ENCODE data around the gene HACD1.
"Not testable (repeated sequence)": the region's sequence is repeated elsewhere in the genome, so short reads cannot be mapped to it uniquely, and the experiment has no call there.

Gene HACD1

DNA sequence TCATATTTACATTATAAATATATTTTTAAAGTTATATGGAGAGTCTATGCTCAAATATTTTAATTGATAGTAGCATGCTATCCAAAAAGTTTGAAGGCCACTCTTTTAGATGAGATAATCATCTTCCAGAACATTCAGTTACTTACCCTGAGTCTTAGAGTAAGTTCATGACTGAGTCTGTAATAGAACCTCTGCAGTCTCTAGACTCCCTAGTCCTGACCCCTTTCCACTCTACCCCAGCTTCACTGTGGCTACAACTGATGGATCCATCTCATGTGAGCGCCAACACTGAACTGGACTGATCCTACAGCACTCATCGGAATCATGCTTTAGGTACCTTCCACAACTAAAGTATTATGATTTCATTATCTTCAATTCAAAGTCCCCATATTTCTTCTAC lies 10.1 kb downstream of the HACD1 start:
- no peak overlapping the region for H3K27ac ChIP-seq (ENCODE audit: low read depth, low read length, severe bottlenecking)
- H3K36me3 ChIP-seq (ENCODE audit: control insufficient read depth, insufficient read depth, low read length), result peaks cover 42% of the 10 kb centered on the region
- H3K9me3 ChIP-seq (ENCODE audit: control insufficient read depth, low read length), result no peaks in the 10 kb centered on the region
- WGBS, 2 experiments (ENCODE audit: insufficient coverage in 2 of 2), result 71 to 81% methylated on average over 2 of the region's 2 CpGs
- H3K4me3 ChIP-seq (ENCODE audit: extremely low read depth, insufficient read depth, low read length, poor library complexity, severe bottlenecking), result no peak overlapping the region
- H3K4me1 ChIP-seq (ENCODE audit: control insufficient read depth, insufficient read depth, low read length, poor library complexity, severe bottlenecking), result no peaks in the 10 kb centered on the region

DNA sequence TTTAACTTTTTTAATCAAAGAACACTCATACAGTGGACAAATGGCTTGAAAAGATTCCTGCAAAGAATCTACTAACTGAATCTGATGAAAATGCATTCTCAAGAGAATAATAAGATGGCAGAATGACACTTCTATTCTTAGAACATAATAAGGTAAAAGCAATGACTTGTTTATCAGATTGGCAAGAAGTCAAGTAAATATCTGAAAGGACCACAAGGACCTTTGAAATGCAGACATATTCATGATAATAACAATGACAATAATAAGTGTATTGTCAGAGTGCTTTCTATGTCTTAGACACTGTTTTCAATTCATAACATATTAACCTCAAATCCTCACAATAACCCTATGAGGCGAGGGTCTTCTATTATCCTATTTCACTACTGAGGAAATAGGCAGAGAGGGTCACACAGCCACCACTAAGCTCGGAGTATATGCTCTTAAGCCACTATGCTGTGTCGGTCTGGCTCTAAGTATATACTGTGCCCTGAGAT lies 10.6 kb downstream of the HACD1 start:
- Histone ChIP-seq H3K36me3 (ENCODE audit: control insufficient read depth, insufficient read depth, low read length) (peaks cover 47% of the 10 kb centered on the region), H3K27ac (ENCODE audit: low read depth, low read length, severe bottlenecking) (no peak overlapping the region), H3K4me1 (ENCODE audit: control insufficient read depth, insufficient read depth, low read length, poor library complexity, severe bottlenecking) (no peaks in the 10 kb centered on the region), H3K9me3 (ENCODE audit: control insufficient read depth, low read length) (no peaks in the 10 kb centered on the region), H3K4me3 (ENCODE audit: extremely low read depth, insufficient read depth, low read length, poor library complexity, severe bottlenecking) (no peak overlapping the region)
- WGBS, 2 experiments (ENCODE audit: insufficient coverage in 2 of 2), result 83% methylated on average over 1 of the region's 3 CpGs; no CpG with 5 or more reads in 1 of the 2 experiments

DNA sequence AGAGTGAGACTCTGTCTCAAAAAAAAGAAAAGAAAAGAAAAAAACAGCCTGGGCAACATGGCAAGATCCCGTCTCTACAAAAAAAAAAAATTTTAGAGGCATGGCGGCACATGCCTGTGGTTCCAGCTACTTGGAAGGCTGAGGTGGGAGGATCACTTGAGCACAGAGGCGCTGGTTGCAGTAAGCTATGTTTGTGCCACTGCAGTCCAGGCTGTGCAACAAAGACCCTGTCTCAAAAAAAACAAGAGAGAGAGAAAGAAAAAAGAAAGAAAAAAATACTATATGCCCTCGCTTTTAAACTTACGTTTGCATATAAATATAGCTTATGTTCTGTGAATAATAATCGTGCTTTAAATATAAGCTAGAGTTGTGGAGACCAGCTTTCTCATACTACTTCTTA lies 11.2 kb downstream of the HACD1 start:
- no peak overlapping the region for H3K27ac ChIP-seq (ENCODE audit: low read depth, low read length, severe bottlenecking)
- peaks cover 48% of the 10 kb centered on the region for H3K36me3 ChIP-seq (ENCODE audit: control insufficient read depth, insufficient read depth, low read length)
- no peak overlapping the region for H3K4me3 ChIP-seq (ENCODE audit: extremely low read depth, insufficient read depth, low read length, poor library complexity, severe bottlenecking)
- no peaks in the 10 kb centered on the region for H3K9me3 ChIP-seq (ENCODE audit: control insufficient read depth, low read length)
- no peaks in the 10 kb centered on the region for H3K4me1 ChIP-seq (ENCODE audit: control insufficient read depth, insufficient read depth, low read length, poor library complexity, severe bottlenecking)
- WGBS, 2 experiments (ENCODE audit: insufficient coverage in 2 of 2), result 93 to 100% methylated on average over 2 of the region's 6 CpGs

DNA sequence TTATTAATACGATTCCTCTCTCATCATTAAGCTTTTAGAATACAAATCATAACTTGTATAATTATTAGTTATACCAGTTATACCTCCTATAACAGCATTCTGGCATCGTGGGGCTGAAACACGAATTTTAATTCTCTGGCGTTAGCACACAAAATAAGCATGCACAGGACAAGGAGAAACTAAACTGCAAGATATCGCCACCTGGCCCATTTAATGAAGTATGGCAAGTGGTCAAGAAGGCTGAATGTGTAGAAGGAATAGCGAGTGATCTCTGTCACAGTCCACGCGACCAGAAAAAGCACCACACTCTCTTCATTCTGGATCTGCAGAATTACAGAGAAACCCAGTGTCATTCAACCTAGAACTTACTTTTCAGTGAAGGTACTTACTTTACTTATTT lies 18.1 kb downstream of the HACD1 start:
- Histone ChIP-seq H3K4me3 (ENCODE audit: extremely low read depth, insufficient read depth, low read length, poor library complexity, severe bottlenecking) (no peak overlapping the region), H3K4me1 (ENCODE audit: control insufficient read depth, insufficient read depth, low read length, poor library complexity, severe bottlenecking) (no peaks in the 10 kb centered on the region), H3K27ac (ENCODE audit: low read depth, low read length, severe bottlenecking) (no peak overlapping the region), H3K36me3 (ENCODE audit: control insufficient read depth, insufficient read depth, low read length) (peaks cover 35% of the 10 kb centered on the region), H3K9me3 (ENCODE audit: control insufficient read depth, low read length) (no peaks in the 10 kb centered on the region)
- 83 to 100% methylated on average over 1 of the region's 8 CpGs for WGBS, 2 experiments (ENCODE audit: insufficient coverage in 2 of 2)

DNA sequence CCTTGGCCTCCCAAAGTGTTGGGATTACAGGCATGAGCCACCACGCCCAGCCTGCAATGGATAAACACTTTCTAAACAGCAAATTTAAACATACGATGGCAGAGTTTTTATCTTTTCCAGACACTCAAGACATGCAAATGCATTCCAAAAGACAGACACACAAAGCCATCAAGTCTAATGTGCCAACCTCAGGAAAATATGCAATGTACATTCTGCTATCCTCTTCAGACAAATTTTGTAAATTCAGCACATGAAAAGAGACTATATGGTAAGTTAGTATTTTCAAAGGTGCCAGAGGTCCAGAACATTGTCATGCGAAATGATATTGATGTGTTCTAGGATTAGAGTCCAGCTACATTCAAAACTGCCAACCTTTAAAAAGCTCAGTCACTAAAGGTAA lies 19.8 kb downstream of the HACD1 start:
- no peaks in the 10 kb centered on the region for H3K9me3 ChIP-seq (ENCODE audit: control insufficient read depth, low read length)
- 86 to 100% methylated on average over 1 to 2 of the region's 3 CpGs for WGBS, 2 experiments (ENCODE audit: insufficient coverage in 2 of 2)
- H3K4me3 ChIP-seq (ENCODE audit: extremely low read depth, insufficient read depth, low read length, poor library complexity, severe bottlenecking), result no peak overlapping the region
- H3K27ac ChIP-seq (ENCODE audit: low read depth, low read length, severe bottlenecking), result no peak overlapping the region
- H3K36me3 ChIP-seq (ENCODE audit: control insufficient read depth, insufficient read depth, low read length), result peaks cover 36% of the 10 kb centered on the region
- H3K4me1 ChIP-seq (ENCODE audit: control insufficient read depth, insufficient read depth, low read length, poor library complexity, severe bottlenecking), result no peaks in the 10 kb centered on the region

DNA sequence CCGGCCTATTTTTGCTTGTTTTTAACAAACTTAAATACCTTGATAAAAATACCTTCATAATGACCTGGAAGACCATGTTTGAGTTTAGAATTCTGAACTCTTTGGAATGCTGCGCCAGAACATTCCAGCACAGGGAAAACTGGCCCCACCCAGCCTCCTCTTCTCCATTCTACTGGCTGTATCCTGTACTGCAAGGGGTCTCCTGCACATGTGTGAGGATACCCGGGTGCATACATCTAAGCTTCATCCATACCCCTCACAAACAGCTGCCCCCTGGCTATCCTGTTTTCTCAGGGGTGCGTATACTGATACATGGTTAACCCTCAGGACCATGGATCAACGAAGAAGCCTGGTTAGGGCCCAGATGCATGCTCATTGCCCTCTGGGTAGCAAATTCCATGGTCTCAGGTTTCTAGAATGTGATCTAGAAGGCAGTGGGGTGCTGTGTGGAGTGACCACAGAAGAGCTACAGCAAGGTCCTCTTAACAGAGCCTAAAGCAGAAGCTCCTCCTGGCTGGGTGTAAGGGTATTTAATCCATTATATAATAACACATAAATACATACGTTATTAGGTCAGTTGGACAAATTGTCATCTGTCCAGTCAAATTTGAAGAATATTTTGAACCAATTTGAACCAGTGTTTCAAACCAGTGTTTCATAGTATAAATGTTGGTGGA lies 26.1 kb downstream of the HACD1 start:
- peaks cover 5% of the 10 kb centered on the region for H3K4me1 ChIP-seq (ENCODE audit: control insufficient read depth, insufficient read depth, low read length, poor library complexity, severe bottlenecking)

DNA sequence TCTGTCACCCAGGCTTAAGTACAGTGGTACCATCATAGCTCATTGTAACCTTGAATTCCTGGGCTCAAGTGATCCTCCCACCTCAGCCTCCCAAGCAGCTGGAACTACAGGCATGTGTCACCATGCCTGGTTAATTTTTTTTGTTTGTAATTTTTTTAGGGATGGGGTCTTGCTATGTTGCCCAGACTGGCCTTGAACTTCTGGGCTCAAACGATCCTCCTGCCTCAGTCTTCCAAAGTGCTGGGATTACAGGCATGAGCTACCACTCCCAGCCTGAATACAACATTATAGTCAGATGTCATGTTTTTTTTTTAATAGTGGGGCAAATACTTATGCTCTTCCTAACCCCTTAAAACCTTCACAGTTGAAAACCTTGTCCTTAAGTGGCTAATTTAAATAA lies 27.9 kb downstream of the HACD1 start:
- not testable (repeated sequence) for H3K9me3 ChIP-seq (ENCODE audit: control insufficient read depth, low read length); H3K4me3 ChIP-seq (ENCODE audit: extremely low read depth, insufficient read depth, low read length, poor library complexity, severe bottlenecking); H3K27ac ChIP-seq (ENCODE audit: low read depth, low read length, severe bottlenecking); H3K4me1 ChIP-seq (ENCODE audit: control insufficient read depth, insufficient read depth, low read length, poor library complexity, severe bottlenecking)
- peaks cover 28% of the 10 kb centered on the region for H3K36me3 ChIP-seq (ENCODE audit: control insufficient read depth, insufficient read depth, low read length)
- 100% methylated on average over 1 of the region's 1 CpG; no CpG with 5 or more reads in 1 of the 2 experiments for WGBS, 2 experiments (ENCODE audit: insufficient coverage in 2 of 2)

More for the DNA sequence above, 26.1 kb downstream of the HACD1 start:
- WGBS, 2 experiments (ENCODE audit: insufficient coverage in 2 of 2), result 89 to 100% methylated on average over 4 of the region's 6 CpGs
- Histone ChIP-seq H3K4me3 (ENCODE audit: extremely low read depth, insufficient read depth, low read length, poor library complexity, severe bottlenecking) (no peak overlapping the region), H3K27ac (ENCODE audit: low read depth, low read length, severe bottlenecking) (no peak overlapping the region), H3K36me3 (ENCODE audit: control insufficient read depth, insufficient read depth, low read length) (peaks cover 32% of the 10 kb centered on the region), H3K9me3 (ENCODE audit: control insufficient read depth, low read length) (no peaks in the 10 kb centered on the region)

DNA sequence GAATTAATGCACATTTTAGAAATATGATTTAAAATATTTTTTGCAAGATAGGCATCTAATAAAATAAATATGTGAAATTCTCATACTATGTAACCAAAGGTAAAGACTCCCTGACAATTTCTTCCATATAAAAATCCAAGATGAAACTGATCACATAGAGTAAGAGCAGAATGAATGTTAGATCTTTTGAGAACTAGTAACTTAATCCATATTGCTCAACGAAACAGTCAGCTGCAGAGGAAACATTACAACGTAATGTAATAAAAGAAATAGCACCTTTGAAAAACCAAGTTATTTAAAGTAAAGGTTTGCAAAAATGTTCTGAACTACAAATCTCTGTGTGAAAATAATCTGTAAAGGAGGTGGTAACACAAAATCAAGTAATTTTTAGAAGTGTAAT lies 28.8 kb downstream of the HACD1 start:
- Histone ChIP-seq H3K9me3 (ENCODE audit: control insufficient read depth, low read length) (no peaks in the 10 kb centered on the region), H3K4me3 (ENCODE audit: extremely low read depth, insufficient read depth, low read length, poor library complexity, severe bottlenecking) (no peak overlapping the region), H3K36me3 (ENCODE audit: control insufficient read depth, insufficient read depth, low read length) (peaks cover 26% of the 10 kb centered on the region), H3K4me1 (ENCODE audit: control insufficient read depth, insufficient read depth, low read length, poor library complexity, severe bottlenecking) (peaks cover 5% of the 10 kb centered on the region), H3K27ac (ENCODE audit: low read depth, low read length, severe bottlenecking) (no peak overlapping the region)
- WGBS, 2 experiments (ENCODE audit: insufficient coverage in 2 of 2), result no CpG with 5 or more reads among the region's 2 CpGs

DNA sequence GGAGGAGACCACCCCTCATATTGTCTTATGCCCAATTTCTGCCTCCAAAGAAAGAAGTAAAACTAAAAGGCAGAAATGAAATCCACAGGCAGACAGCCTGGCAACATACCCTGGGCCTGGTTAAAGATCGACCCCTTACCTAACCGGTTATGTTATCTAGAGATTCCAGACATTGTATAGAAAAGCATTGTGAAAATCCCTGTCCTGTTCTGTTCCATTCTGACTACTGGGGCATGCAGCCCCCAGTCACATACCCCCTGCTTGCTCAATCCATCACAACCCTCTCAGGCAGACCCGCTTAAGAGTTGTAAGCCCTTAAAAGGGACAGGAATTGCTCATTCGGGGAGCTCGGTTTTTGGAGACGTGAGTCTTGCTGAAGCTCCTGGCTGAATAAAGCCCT lies 29.9 kb downstream of the HACD1 start:
- not testable (repeated sequence) for H3K4me3 ChIP-seq (ENCODE audit: extremely low read depth, insufficient read depth, low read length, poor library complexity, severe bottlenecking); H3K9me3 ChIP-seq (ENCODE audit: control insufficient read depth, low read length); H3K4me1 ChIP-seq (ENCODE audit: control insufficient read depth, insufficient read depth, low read length, poor library complexity, severe bottlenecking); H3K27ac ChIP-seq (ENCODE audit: low read depth, low read length, severe bottlenecking)
- WGBS, 2 experiments (ENCODE audit: insufficient coverage in 2 of 2), result 62 to 88% methylated on average over 5 to 6 of the region's 6 CpGs
- H3K36me3 ChIP-seq (ENCODE audit: control insufficient read depth, insufficient read depth, low read length), result peaks cover 15% of the 10 kb centered on the region

DNA sequence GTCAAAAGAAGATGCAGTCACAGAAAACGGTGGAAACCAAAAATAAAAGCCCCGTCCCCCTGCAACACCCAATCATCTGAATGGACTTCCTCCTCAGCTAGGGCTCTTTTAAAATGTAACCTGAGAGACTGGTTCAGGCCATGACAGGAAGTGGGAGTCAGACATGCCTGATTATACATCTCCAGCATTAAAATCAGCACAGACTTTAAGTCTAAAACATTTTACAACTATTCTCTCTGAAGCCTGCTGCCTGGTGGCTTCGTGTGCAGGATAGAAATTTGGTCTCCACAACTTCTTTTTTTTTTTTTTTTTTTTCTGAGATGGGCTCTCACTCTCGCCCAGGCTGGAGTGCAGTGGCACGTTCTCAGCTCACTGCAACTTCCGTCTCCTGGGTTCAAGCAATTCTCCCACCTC lies 30.3 kb downstream of the HACD1 start:
- Histone ChIP-seq H3K4me3 (ENCODE audit: extremely low read depth, insufficient read depth, low read length, poor library complexity, severe bottlenecking) (no peak overlapping the region), H3K9me3 (ENCODE audit: control insufficient read depth, low read length) (no peaks in the 10 kb centered on the region)
- 51 to 68% methylated on average over 4 to 5 of the region's 6 CpGs for WGBS, 2 experiments (ENCODE audit: insufficient coverage in 2 of 2)

DNA sequence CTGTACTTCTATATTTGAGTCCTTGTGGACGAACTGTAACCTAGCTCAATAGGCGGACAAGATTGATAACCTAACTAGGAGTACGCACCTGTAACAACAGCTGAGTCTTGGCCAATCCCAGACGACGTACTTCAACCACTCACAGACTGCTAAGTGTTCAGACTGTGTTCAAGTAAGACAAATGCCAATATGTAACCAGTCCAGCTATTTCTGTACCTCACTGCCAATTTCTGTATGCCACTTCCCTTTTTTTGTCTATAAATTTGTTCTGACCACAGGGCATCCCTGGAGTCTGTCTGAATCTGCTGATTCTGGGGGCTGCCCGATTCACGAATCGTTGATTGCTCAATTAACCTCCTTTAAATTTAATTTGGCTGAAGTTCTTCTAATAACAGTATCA lies 32.2 kb downstream of the HACD1 start:
- Histone ChIP-seq H3K36me3 (ENCODE audit: control insufficient read depth, insufficient read depth, low read length) (peaks cover under 1% of the 10 kb centered on the region), H3K4me3 (ENCODE audit: extremely low read depth, insufficient read depth, low read length, poor library complexity, severe bottlenecking) (no peak overlapping the region), H3K9me3 (ENCODE audit: control insufficient read depth, low read length) (no peaks in the 10 kb centered on the region), H3K4me1 (ENCODE audit: control insufficient read depth, insufficient read depth, low read length, poor library complexity, severe bottlenecking) (peaks cover 5% of the 10 kb centered on the region), H3K27ac (ENCODE audit: low read depth, low read length, severe bottlenecking) (no peak overlapping the region)
- WGBS, 2 experiments (ENCODE audit: insufficient coverage in 2 of 2), result 68 to 79% methylated on average over 4 to 5 of the region's 8 CpGs

More for the DNA sequence above, 30.3 kb downstream of the HACD1 start:
- peaks cover 14% of the 10 kb centered on the region for H3K36me3 ChIP-seq (ENCODE audit: control insufficient read depth, insufficient read depth, low read length)
- H3K27ac ChIP-seq (ENCODE audit: low read depth, low read length, severe bottlenecking), result no peak overlapping the region
- peaks cover 5% of the 10 kb centered on the region for H3K4me1 ChIP-seq (ENCODE audit: control insufficient read depth, insufficient read depth, low read length, poor library complexity, severe bottlenecking)

Measured in mesodermal cell (in vitro differentiated cells).